ENCODE measurements around the gene SCUBE2. TPM values are rescaled to one million over a fixed set of nuclear protein-coding genes. Genes with fewer than 3 reads are reported as not detected.
"Not testable (repeated sequence)": the region's sequence is repeated elsewhere in the genome, so short reads cannot be mapped to it uniquely, and the experiment has no call there.

SCUBE2 gene
- total RNA-seq, 1 experiment from 2014 or later = 3.1 TPM

DNA sequence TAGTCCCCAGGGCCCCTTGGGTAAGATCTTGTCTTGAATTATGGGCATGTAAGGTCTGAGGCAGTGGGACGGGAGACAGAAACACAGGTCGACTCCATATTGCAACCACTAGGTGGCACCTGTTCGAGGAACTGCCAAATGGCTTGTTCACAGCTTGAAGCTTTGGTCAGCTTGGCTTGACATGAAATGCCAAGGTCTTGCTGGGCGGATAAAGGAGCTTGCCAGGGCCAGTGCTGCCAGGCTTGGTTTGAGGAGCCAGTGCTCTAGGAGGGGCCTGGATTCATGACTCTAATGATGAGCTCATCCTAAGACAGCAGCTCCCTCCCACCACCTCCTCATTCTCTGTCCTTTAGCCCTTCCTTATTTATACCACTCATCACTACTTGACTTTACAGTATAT lies 75.7 kb downstream of the SCUBE2 start:
- Histone ChIP-seq H3K27me3 (replicated peaks; ENCODE audit: control insufficient read depth, insufficient read depth, low read length) (no peaks in the 10 kb centered on the region), H3K4me1 (no peaks in the 10 kb centered on the region), H3K4me3 (ENCODE audit: low read depth, low read length) (no peak overlapping the region), H3K9me3 (no peaks in the 10 kb centered on the region), H3K36me3 (ENCODE audit: control insufficient read depth, insufficient read depth, low read length) (no peaks in the 10 kb centered on the region)
- Mint-ChIP-seq H3K4me3 (ENCODE audit: unreplicated experiment) (no peak overlapping the region), H3K4me1 (ENCODE audit: low read depth, unreplicated experiment) (no peaks in the 10 kb centered on the region), H3K27ac (ENCODE audit: unreplicated experiment) (no peak overlapping the region), H3K27me3 (ENCODE audit: insufficient read depth, unreplicated experiment) (peaks cover 2% of the 10 kb centered on the region), H3K36me3 (ENCODE audit: insufficient read depth, unreplicated experiment) (no peaks in the 10 kb centered on the region), H3K9me3 (ENCODE audit: unreplicated experiment) (no peaks in the 10 kb centered on the region)
- TF ChIP-seq, protein P1, sequence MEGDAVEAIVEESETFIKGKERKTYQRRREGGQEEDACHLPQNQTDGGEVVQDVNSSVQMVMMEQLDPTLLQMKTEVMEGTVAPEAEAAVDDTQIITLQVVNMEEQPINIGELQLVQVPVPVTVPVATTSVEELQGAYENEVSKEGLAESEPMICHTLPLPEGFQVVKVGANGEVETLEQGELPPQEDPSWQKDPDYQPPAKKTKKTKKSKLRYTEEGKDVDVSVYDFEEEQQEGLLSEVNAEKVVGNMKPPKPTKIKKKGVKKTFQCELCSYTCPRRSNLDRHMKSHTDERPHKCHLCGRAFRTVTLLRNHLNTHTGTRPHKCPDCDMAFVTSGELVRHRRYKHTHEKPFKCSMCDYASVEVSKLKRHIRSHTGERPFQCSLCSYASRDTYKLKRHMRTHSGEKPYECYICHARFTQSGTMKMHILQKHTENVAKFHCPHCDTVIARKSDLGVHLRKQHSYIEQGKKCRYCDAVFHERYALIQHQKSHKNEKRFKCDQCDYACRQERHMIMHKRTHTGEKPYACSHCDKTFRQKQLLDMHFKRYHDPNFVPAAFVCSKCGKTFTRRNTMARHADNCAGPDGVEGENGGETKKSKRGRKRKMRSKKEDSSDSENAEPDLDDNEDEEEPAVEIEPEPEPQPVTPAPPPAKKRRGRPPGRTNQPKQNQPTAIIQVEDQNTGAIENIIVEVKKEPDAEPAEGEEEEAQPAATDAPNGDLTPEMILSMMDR (IDR thresholded peaks at IDR 0.05; ENCODE audit: insufficient read depth in 1 of 2, low read depth in 1 of 2, low read length in 1 of 2, severe bottlenecking in 1 of 2, unreplicated experiment in 1 of 2) = peak; percentile 72 to 88
- ChIA-PET CTCF (interaction anchor here (0.6 to 5.4 kb wide), 17 partner anchors 10 to 491 kb away, joined by 3 to 110 read pairs (median 4); partner anchors contain the start of gene NRIP3), POLR2A (no interaction called here)
- DNase-seq = peak; percentile 74
- BruUV-seq (replicated peaks) = no TSS peak
- intact Hi-C loops (cut with micrococcal nuclease; ENCODE audit: unreplicated experiment) = loop anchor here (1.0 to 5.0 kb wide), 5 partner anchors 52 to 491 kb away; no protein-coding TSS in a partner anchor

DNA sequence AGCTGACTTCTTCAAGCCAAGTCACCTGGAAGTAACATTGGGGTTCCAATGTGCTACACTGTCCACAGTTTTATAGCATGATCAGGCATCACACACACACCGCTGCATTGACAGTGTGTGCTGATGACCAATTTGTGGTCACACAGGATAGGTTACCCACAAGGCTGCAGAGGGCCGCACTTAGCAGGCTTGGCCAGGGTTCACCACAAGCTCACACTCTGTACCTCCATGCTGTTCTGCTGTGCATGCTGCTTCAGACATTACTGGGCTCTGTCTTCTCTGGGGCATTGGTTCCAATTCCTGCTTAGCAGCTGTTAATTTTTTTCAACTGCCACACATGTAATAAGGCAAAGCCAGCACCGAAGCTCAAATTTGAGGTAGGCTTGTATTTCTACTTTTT lies 76.6 kb downstream of the SCUBE2 start:
- no peak for DNase-seq
- no peaks in the 10 kb centered on the region for H3K27me3 ChIP-seq (replicated peaks; ENCODE audit: control insufficient read depth, insufficient read depth, low read length)
- BruUV-seq (replicated peaks) = no TSS peak
- H3K36me3 Mint-ChIP-seq (ENCODE audit: insufficient read depth, unreplicated experiment) = no peaks in the 10 kb centered on the region
- no peak overlapping the region for H3K4me3 ChIP-seq (ENCODE audit: low read depth, low read length)
- ChIA-PET POLR2A (no interaction called here), CTCF (interaction anchor here (0.6 to 5.4 kb wide), 9 partner anchors 9 to 492 kb away, joined by 3 to 110 read pairs (median 8); partner anchors contain the start of gene NRIP3)
- peaks cover 2% of the 10 kb centered on the region for H3K27me3 Mint-ChIP-seq (ENCODE audit: insufficient read depth, unreplicated experiment)
- TF ChIP-seq, protein P1 (IDR thresholded peaks at IDR 0.05; ENCODE audit: insufficient read depth in 1 of 2, low read depth in 1 of 2, low read length in 1 of 2, severe bottlenecking in 1 of 2, unreplicated experiment in 1 of 2) = no peak
- no peaks in the 10 kb centered on the region for H3K9me3 Mint-ChIP-seq (ENCODE audit: unreplicated experiment)
- H3K4me1 Mint-ChIP-seq (ENCODE audit: low read depth, unreplicated experiment) = no peaks in the 10 kb centered on the region
- intact Hi-C loops (cut with micrococcal nuclease; ENCODE audit: unreplicated experiment) = loop anchor here (1.0 to 5.0 kb wide), 5 partner anchors 52 to 491 kb away; no protein-coding TSS in a partner anchor
- H3K36me3 ChIP-seq (ENCODE audit: control insufficient read depth, insufficient read depth, low read length) = no peaks in the 10 kb centered on the region
- no peak overlapping the region for H3K27ac Mint-ChIP-seq (ENCODE audit: unreplicated experiment)
- H3K9me3 ChIP-seq = no peaks in the 10 kb centered on the region
- H3K4me3 Mint-ChIP-seq (ENCODE audit: unreplicated experiment) = no peak overlapping the region
- no peaks in the 10 kb centered on the region for H3K4me1 ChIP-seq

DNA sequence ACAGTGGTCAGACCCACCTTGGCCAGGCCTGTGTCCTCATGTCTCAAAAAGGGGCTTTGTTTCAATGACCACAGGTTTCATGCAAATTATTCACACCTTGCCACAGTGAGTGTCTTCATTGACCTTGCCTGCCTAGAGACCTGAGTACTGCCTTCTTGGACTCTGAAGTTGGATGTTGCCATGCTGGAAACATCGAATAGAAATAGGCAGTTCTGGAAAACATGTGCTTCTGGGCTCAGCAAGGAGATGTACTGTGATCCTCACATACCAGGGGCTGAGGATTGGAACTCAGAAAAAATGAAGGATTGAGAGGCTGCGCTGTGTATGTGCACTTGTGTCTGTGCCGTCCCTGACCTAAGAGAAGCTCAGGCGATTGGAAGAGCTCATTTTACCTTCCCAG lies 78.0 kb downstream of the SCUBE2 start:
- Histone ChIP-seq H3K4me3 (ENCODE audit: low read depth, low read length) (no peak overlapping the region), H3K36me3 (ENCODE audit: control insufficient read depth, insufficient read depth, low read length) (no peaks in the 10 kb centered on the region), H3K27me3 (replicated peaks; ENCODE audit: control insufficient read depth, insufficient read depth, low read length) (no peaks in the 10 kb centered on the region), H3K4me1 (no peaks in the 10 kb centered on the region), H3K9me3 (no peaks in the 10 kb centered on the region)
- TF ChIP-seq, protein P1 (IDR thresholded peaks at IDR 0.05; ENCODE audit: insufficient read depth in 1 of 2, low read depth in 1 of 2, low read length in 1 of 2, severe bottlenecking in 1 of 2, unreplicated experiment in 1 of 2) = no peak
- POLR2A ChIA-PET = no interaction called here
- intact Hi-C loops (cut with micrococcal nuclease; ENCODE audit: unreplicated experiment) = no loop called here
- BruUV-seq (replicated peaks) = no TSS peak
- no peak overlapping the region for H3K4me3 Mint-ChIP-seq (ENCODE audit: unreplicated experiment)
- no peaks in the 10 kb centered on the region for H3K9me3 Mint-ChIP-seq (ENCODE audit: unreplicated experiment)
- CTCF ChIA-PET = interaction anchor here (1.0 kb wide), 1 partner anchor 125 kb away, joined by 4 read pairs; no protein-coding TSS in a partner anchor
- H3K36me3 Mint-ChIP-seq (ENCODE audit: insufficient read depth, unreplicated experiment) = no peaks in the 10 kb centered on the region
- H3K27ac Mint-ChIP-seq (ENCODE audit: unreplicated experiment) = no peak overlapping the region
- no peaks in the 10 kb centered on the region for H3K4me1 Mint-ChIP-seq (ENCODE audit: low read depth, unreplicated experiment)
- H3K27me3 Mint-ChIP-seq (ENCODE audit: insufficient read depth, unreplicated experiment) = peaks cover 2% of the 10 kb centered on the region
- DNase-seq = no peak

DNA sequence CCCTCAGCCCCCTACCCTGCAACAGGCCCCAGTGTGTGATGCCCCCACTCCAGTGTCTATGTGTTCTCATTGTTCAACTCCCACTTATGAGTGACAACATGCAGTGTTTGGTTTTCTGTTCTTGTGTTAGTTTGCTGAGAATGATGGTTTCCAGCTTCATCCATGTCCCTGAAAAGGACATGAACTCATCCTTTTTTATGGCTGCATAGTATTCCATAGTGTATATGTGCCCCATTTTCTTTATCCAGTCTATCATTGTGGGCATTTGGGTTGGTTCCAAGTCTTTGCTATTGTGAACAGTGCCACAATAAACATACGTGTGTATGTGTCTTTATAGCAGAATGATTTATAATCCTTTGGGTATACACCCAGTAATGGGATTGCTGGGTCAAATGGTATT lies 81.9 kb downstream of the SCUBE2 start:
- H3K27me3 Mint-ChIP-seq (ENCODE audit: insufficient read depth, unreplicated experiment); H3K36me3 ChIP-seq (ENCODE audit: control insufficient read depth, insufficient read depth, low read length); H3K27me3 ChIP-seq (replicated peaks; ENCODE audit: control insufficient read depth, insufficient read depth, low read length); intact Hi-C loops (cut with micrococcal nuclease; ENCODE audit: unreplicated experiment); H3K27ac Mint-ChIP-seq (ENCODE audit: unreplicated experiment); H3K36me3 Mint-ChIP-seq (ENCODE audit: insufficient read depth, unreplicated experiment); H3K4me1 ChIP-seq; H3K9me3 ChIP-seq; POLR2A ChIA-PET; BruUV-seq (replicated peaks); H3K4me3 Mint-ChIP-seq (ENCODE audit: unreplicated experiment); DNase-seq; H3K4me1 Mint-ChIP-seq (ENCODE audit: low read depth, unreplicated experiment); H3K4me3 ChIP-seq (ENCODE audit: low read depth, low read length); H3K9me3 Mint-ChIP-seq (ENCODE audit: unreplicated experiment); CTCF ChIA-PET: not testable (repeated sequence)

Data from Caco-2 (cell line).